CD14-positive monocyte (primary cell): ENCODE results near the gene LILRB4. TPM values are rescaled to one million over a fixed set of nuclear protein-coding genes. Genes with fewer than 3 reads are reported as not detected.
"Not testable (repeated sequence)": the region's sequence is repeated elsewhere in the genome, so short reads cannot be mapped to it uniquely, and the experiment has no call there.

ENCODE experiments used
- DNase-seq, 3 donors: peaks; one replicate each; pipeline ENCODE4 v3.0.0-alpha.2; 2011 to 2022
- H2AFZ ChIP-seq: 2 replicates; pipeline ENCODE4 v1.6.0; 2012; ENCODE audit warnings: mild to moderate bottlenecking, low read depth, low read length, inconsistent platforms; ENCODE audit not compliant: insufficient read depth, poor library complexity, severe bottlenecking
- H3K27ac ChIP-seq, 2 donors: 1 replicate in 1 of 2; 2 replicates in 1 of 2; pipeline ENCODE4 v1.5.1; 2012 to 2013; ENCODE audit warnings: low read length in 2 of 2, control low read depth in 1 of 2, inconsistent platforms in 1 of 2, low read depth in 1 of 2, mild to moderate bottlenecking in 1 of 2
- H3K27me3 ChIP-seq, 2 donors: one replicate each; pipeline versions ENCODE4 v1.6.0 to v1.6.1; 2011 to 2013; ENCODE audit warnings: low read length in 2 of 2; ENCODE audit not compliant: control insufficient read depth in 2 of 2, insufficient read depth in 2 of 2
- H3K36me3 ChIP-seq, 2 donors: replicated peaks in 1 of 2; 1 replicate in 1 of 2; 2 replicates in 1 of 2; pipeline versions ENCODE4 v1.5.1 to v1.6.1; 2012 to 2013; ENCODE audit warnings: low read length in 2 of 2, control low read depth in 1 of 2, inconsistent platforms in 1 of 2, mild to moderate bottlenecking in 1 of 2; ENCODE audit not compliant: insufficient read depth in 2 of 2, control insufficient read depth in 1 of 2
- H3K4me1 ChIP-seq, 2 donors: 1 replicate in 1 of 2; 2 replicates in 1 of 2; pipeline versions ENCODE4 v1.5.1 to v1.6.1; 2012 to 2013; ENCODE audit warnings: low read length in 2 of 2, control low read depth in 1 of 2, inconsistent platforms in 1 of 2, mild to moderate bottlenecking in 1 of 2, moderate library complexity in 1 of 2; ENCODE audit not compliant: insufficient read depth in 2 of 2, control insufficient read depth in 1 of 2
- H3K4me2 ChIP-seq: replicated peaks from 2 replicates; pipeline ENCODE3; 2012; ENCODE audit warnings: low read length, moderate library complexity, mild to moderate bottlenecking; ENCODE audit not compliant: poor library complexity, severe bottlenecking; ENCODE audit errors: extremely low read depth
- H3K4me3 ChIP-seq, 3 experiments: fragments of 200-600 bp in 1 of 3; sonication (generic) in 1 of 3; replicated peaks in 1 of 3; 1 replicate in 2 of 3; 2 replicates in 1 of 3; pipeline ENCODE4 v1.5.1; 2011 to 2013; ENCODE audit warnings: low read length in 3 of 3, mild to moderate bottlenecking in 3 of 3, control low read depth in 2 of 3, low read depth in 2 of 3, inconsistent platforms in 1 of 3, moderate library complexity in 1 of 3
- H3K79me2 ChIP-seq: 2 replicates; pipeline ENCODE4 v1.6.0; 2012; ENCODE audit warnings: mild to moderate bottlenecking, control low read depth, inconsistent platforms, low read length, moderate library complexity; ENCODE audit not compliant: insufficient read depth
- H3K9ac ChIP-seq: 2 replicates; pipeline ENCODE4 v1.6.0; 2017; ENCODE audit warnings: low read length, mild to moderate bottlenecking; ENCODE audit not compliant: insufficient read depth, poor library complexity, severe bottlenecking
- H3K9me3 ChIP-seq, 2 donors: replicated peaks in 1 of 2; 1 replicate in 1 of 2; 2 replicates in 1 of 2; pipeline versions ENCODE4 v1.5.1 to v1.6.1; 2012 to 2013; ENCODE audit warnings: low read length in 2 of 2, control low read depth in 1 of 2; ENCODE audit not compliant: control insufficient read depth in 1 of 2, insufficient read depth in 1 of 2
- H4K20me1 ChIP-seq: 2 replicates; pipeline ENCODE4 v1.6.0; 2012; ENCODE audit warnings: mild to moderate bottlenecking, low read length, control low read depth, moderate library complexity; ENCODE audit not compliant: insufficient read depth
- H3K27ac Mint-ChIP-seq, 7 donors: one replicate each; pipeline ENCODE4 v1.8.0; 2020; ENCODE audit warnings: mild to moderate bottlenecking in 7 of 7, mixed read lengths in 7 of 7, moderate library complexity in 6 of 7, inconsistent platforms in 2 of 7
- H3K27me3 Mint-ChIP-seq, 3 donors: one replicate each; pipeline ENCODE4 v1.8.0; 2021 to 2022; ENCODE audit warnings: low read depth in 3 of 3, mild to moderate bottlenecking in 3 of 3, mixed read lengths in 3 of 3, moderate library complexity in 3 of 3, inconsistent platforms in 1 of 3
- H3K36me3 Mint-ChIP-seq, 2 donors: one replicate each; pipeline ENCODE4 v1.8.0; 2020; ENCODE audit warnings: mixed read lengths in 2 of 2, inconsistent platforms in 1 of 2, mild to moderate bottlenecking in 1 of 2
- H3K4me1 Mint-ChIP-seq: one replicate; pipeline ENCODE4 v1.8.0; 2020; ENCODE audit warnings: mild to moderate bottlenecking, mixed read lengths
- H3K4me3 Mint-ChIP-seq, 2 donors: one replicate each; pipeline ENCODE4 v1.8.0; 2020; ENCODE audit warnings: mild to moderate bottlenecking in 2 of 2, mixed read lengths in 2 of 2, moderate library complexity in 1 of 2
- H3K9me3 Mint-ChIP-seq, 7 donors: one replicate each; pipeline ENCODE4 v1.8.0; 2020 to 2022; ENCODE audit warnings: mixed read lengths in 7 of 7, mild to moderate bottlenecking in 6 of 7, moderate library complexity in 6 of 7, inconsistent platforms in 2 of 7
- CTCF ChIP-seq: fragments of 200-600 bp; IDR thresholded peaks from one replicate; pipeline ENCODE4 v1.8.0; 2022; ENCODE audit warnings: antibody characterized with exemption, mild to moderate bottlenecking
- WGBS: methylation state at CpG from one replicate; pipeline ENCODE4 v1.1.5; 2013; ENCODE audit warnings: missing lambda C conversion rate; ENCODE audit not compliant: insufficient coverage; 5-methylcytosine and 5-hydroxymethylcytosine counted together
- intact Hi-C, 2 donors: fragments of 100-400 bp; cut with micrococcal nuclease; formaldehyde crosslinking; loops; one replicate each; pipeline versions ENCODE4 v1.15.0 to v1.15.1; 2023
- polyA plus RNA-seq, 3 donors: library from polyadenylated mRNA; depleted of rRNA in 1 of 3; unstranded in 2 of 3; stranded (reverse) in 1 of 3; fragments of 300-500 nt in 2 of 3; fragments of >200 nt in 1 of 3; fragmentation: Illumina TruSeq in 2 of 3; gene quantifications; 1 replicate in 2 of 3; 2 replicates in 1 of 3; pipeline ENCODE4 v1.2.3, GENCODE V29; 2012 to 2021

The LILRB4 gene
- polyA plus RNA-seq, 3 donors: 35.8 to 102 (median 58.0) TPM

DNA sequence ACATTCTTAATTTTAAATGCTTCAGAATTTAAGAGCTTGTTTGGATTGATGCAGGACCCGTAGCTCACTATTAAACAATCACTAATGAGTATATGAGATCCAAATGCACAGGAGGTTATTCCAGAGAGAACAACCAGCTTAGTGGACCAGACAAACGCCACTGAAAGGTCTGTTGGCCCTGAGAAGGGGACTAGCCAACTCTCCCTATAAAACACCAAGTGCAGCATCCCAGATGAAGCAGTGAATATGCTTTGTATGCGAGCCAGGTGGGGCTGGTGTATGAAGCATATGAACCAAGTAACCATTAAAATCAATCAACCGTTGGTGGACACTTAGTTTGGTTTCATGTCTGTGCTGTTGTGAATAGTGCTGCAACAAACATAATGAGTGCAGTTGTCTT lies 42.3 kb upstream of the LILRB4 start:
- no peak overlapping the region for H3K27ac ChIP-seq
- no peak for TF ChIP-seq CTCF

GRCh38 chr19:54622431-54622830 lies 40.4 kb upstream of the LILRB4 start:
- H3K27ac ChIP-seq: no peak overlapping the region
- H3K4me1 ChIP-seq: peaks cover 12 to 22% of the 10 kb centered on the region in 2 donors
- WGBS: no CpG with 5 or more reads among the region's 4 CpGs
- H3K27ac Mint-ChIP-seq: peak overlapping the region in 1 of 7 donors; percentile 16
- H3K79me2 ChIP-seq: no peaks in the 10 kb centered on the region
- H3K9me3 ChIP-seq: no peaks in the 10 kb centered on the region
- no peak overlapping the region for H3K4me2 ChIP-seq
- no peaks in the 10 kb centered on the region for H4K20me1 ChIP-seq
- H3K27me3 ChIP-seq: no peaks in the 10 kb centered on the region
- H3K9me3 Mint-ChIP-seq: peaks cover 0 to 4% (median 0%) of the 10 kb centered on the region in 7 donors
- peaks cover 6 to 7% of the 10 kb centered on the region in 2 donors for H3K36me3 Mint-ChIP-seq
- H3K4me3 Mint-ChIP-seq: peak overlapping the region in 1 of 2 donors; percentile 0
- intact Hi-C loops: no loop called here
- TF ChIP-seq CTCF: no peak
- H3K36me3 ChIP-seq: no peaks in the 10 kb centered on the region
- H2AFZ ChIP-seq: no peak overlapping the region
- no peak overlapping the region for H3K4me3 ChIP-seq
- H3K4me1 Mint-ChIP-seq: peaks cover 34% of the 10 kb centered on the region
- no peak overlapping the region for H3K9ac ChIP-seq
- no peak for DNase-seq
- peaks cover 1 to 6% (median 1%) of the 10 kb centered on the region in 3 donors for H3K27me3 Mint-ChIP-seq

More for the DNA sequence above, 42.3 kb upstream of the LILRB4 start:
- no peak for DNase-seq
- peak overlapping the region; percentile 22 for H3K4me2 ChIP-seq
- H3K27me3 ChIP-seq: no peaks in the 10 kb centered on the region
- no peak overlapping the region for H2AFZ ChIP-seq
- H3K27me3 Mint-ChIP-seq: peaks cover 0 to 6% (median 1%) of the 10 kb centered on the region in 3 donors
- H3K4me1 Mint-ChIP-seq: peaks cover 48% of the 10 kb centered on the region
- no peaks in the 10 kb centered on the region for H3K9me3 ChIP-seq
- H3K36me3 ChIP-seq: no peaks in the 10 kb centered on the region
- H3K4me3 Mint-ChIP-seq: peak overlapping the region in 1 of 2 donors; percentile 42
- no peak overlapping the region for H3K4me3 ChIP-seq
- H3K4me1 ChIP-seq: peaks cover 23 to 38% of the 10 kb centered on the region in 2 donors
- H3K79me2 ChIP-seq: no peaks in the 10 kb centered on the region
- H3K27ac Mint-ChIP-seq: no peak overlapping the region
- no peaks in the 10 kb centered on the region for H3K9me3 Mint-ChIP-seq
- intact Hi-C loops: no loop called here
- H3K9ac ChIP-seq: no peak overlapping the region
- no peaks in the 10 kb centered on the region for H4K20me1 ChIP-seq
- WGBS: no CpG with 5 or more reads among the region's 4 CpGs
- peaks cover 3% of the 10 kb centered on the region in 2 donors for H3K36me3 Mint-ChIP-seq

DNA sequence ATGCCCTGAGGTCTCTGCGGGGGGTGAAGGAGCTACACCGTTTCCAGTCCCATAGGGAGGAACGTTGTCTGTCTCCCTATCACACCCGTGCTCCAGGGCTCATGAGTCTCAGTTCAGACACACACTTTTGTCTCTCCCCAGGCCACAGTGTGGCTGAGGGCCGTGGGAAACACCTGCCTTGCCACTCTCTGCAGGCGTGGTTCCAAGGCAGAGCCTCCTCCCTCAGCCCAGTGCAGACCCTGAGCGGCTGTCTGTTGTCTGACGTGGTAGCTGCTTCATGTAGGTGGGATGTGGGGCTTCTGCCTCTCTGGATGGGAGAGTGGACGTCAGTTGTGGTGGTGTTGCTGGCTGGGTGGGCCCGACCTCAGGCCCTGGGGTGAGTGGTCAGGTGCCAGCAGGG lies 38.6 kb upstream of the LILRB4 start:
- H3K27me3 Mint-ChIP-seq, H3K9ac ChIP-seq, H3K27ac Mint-ChIP-seq, H2AFZ ChIP-seq, H3K4me3 Mint-ChIP-seq, H3K4me2 ChIP-seq, H4K20me1 ChIP-seq, H3K9me3 Mint-ChIP-seq, H3K27me3 ChIP-seq, H3K4me3 ChIP-seq, H3K79me2 ChIP-seq, H3K9me3 ChIP-seq, H3K36me3 ChIP-seq, DNase-seq, intact Hi-C loops, H3K27ac ChIP-seq: not testable (repeated sequence)
- WGBS: no CpG with 5 or more reads among the region's 10 CpGs
- peaks cover 9 to 28% of the 10 kb centered on the region in 2 donors for H3K4me1 ChIP-seq
- H3K36me3 Mint-ChIP-seq: peaks cover 6 to 11% of the 10 kb centered on the region in 2 donors
- peaks cover 44% of the 10 kb centered on the region for H3K4me1 Mint-ChIP-seq
